GM18868 (cell line): Measurements from ENCODE around the gene CADM2.
"Not testable (repeated sequence)": the region's sequence is repeated elsewhere in the genome, so short reads cannot be mapped to it uniquely, and the experiment has no call there.

Experiments used
- ATAC-seq: cut with Tn5 transposase; IDR thresholded peaks from one replicate; pipeline ENCODE4 v1.9.1; 2021; ENCODE audit warnings: mild to moderate bottlenecking, moderate library complexity; ENCODE audit not compliant: unreplicated experiment

Gene CADM2

GRCh38 chr3:84958495-84959469 is at the start of gene CADM2:
CADM2 (plus strand) TSS chr3:84958989.
- peak; percentile 93 for ATAC-seq

- not testable (repeated sequence) for ATAC-seq
These were observed 40.2 kb upstream of the CADM2 start for GRCh38 chr3:84918592-84918991.

DNA sequence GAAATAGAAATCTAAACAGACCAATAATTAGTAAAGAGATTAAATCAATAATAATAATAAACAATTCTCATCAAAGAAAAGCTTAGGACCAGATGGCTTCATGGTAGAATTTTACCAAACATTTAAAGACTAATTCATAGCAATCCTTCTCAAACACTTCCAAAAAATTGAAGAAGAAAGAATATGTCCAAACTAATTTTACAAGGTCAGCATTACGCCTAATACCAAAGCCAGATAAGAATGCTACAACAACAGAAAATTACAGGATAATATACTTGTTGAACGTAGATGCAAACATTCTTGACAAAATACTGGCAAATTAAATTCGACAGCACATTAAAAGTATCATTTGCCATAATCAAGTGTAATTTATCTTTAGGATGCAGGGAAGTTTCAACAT is 36.1 kb upstream of the CADM2 start:
- ATAC-seq = no peak

DNA sequence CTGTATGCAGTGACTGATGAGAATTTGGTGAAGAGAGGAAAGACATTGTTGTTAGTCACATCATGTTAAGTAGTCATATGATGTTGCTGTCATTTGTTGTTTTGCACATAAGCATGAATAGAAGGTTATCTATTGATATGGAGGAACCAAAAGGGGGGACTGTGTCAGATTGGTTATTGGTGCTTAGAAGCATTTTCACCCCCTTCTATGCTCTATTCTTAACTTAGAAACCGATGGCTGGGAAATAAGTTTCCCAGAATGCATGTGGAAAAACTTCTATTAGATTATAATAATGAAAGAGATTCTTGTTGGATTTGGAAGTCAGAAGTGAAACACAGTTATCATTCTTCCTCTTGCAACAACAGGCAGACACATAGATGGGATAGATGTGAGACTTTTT is 33.2 kb upstream of the CADM2 start:
- ATAC-seq = no peak

GRCh38 chr3:84943379-84943778 is 15.4 kb upstream of the CADM2 start:
- no peak for ATAC-seq

DNA sequence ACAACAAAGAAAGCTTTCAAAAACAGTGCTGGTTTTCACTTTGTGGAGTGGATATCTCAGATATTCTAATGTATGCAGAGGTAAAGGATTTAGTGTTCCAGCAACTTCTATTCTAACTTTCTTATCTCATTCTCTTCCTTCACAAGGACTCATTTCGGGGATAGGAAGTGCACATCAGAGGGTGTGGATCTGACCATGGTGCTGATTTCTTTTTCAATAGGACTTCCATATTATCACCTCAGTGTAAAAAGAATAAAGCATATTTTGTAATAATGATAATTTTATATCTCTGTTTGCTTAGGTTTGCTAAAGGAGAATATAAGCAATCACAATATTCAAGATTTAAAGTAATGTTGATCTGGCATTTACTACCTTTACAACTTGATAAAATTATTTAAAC is 12.5 kb upstream of the CADM2 start:
- ATAC-seq = no peak

DNA sequence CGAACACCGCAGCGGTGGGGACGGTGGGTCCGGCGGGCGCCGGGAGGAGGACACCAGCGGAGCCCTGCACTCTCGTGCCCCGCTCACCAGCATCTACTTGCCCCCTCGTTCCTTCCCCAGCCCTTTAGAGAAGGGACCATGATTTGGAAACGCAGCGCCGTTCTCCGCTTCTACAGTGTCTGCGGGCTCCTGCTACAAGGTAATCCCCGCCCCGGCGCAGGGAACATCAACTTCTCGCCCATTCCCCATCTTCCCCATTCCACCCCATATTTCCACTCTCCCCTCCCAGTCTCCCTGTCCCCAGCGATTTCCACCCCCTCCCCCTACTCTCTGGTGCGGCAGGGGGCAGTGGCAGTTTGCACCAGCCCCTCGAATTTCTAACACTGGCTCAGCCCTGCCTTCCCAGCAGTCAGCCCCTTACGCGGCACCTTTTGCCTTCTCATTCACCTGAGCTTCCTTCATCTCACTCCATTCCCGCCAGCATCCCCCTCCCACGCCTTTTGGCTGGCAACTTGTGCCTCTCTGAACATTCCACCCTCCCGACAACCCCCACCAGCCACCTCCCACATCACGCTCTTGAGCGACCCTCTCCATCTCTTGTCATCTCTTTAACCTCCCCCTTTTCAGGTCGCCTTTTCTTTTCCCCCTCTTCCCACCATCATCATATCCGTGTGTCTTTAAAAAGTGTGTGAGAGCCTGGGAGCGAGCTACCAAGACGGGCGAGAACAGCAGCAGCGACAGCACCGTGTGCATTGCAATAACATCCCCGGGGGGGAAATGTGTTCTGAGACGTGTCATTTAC is 882 bp downstream of the CADM2 start:
- ATAC-seq = no peak

DNA sequence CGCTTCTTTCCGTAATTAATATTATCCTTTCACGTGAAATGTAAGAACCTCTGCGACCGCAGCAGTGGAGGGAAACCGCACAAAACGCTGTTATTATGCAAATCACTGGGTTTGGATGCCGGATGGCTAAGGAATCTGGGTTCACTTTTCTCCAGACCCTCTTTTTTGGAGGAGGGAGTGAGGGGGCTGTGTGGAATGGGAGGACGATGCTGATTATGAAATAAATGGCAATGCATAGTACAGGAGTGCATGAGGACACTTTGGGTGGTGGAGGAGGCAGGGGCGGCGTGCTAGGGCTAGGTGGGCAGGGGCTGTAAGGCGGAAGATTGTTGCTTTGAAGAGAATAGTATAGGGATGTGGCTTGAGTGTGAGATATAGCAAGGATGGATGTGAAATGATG is 1.8 kb downstream of the CADM2 start:
- ATAC-seq = no peak

GRCh38 chr3:84961011-84961410 is 2.2 kb downstream of the CADM2 start:
- no peak for ATAC-seq

DNA sequence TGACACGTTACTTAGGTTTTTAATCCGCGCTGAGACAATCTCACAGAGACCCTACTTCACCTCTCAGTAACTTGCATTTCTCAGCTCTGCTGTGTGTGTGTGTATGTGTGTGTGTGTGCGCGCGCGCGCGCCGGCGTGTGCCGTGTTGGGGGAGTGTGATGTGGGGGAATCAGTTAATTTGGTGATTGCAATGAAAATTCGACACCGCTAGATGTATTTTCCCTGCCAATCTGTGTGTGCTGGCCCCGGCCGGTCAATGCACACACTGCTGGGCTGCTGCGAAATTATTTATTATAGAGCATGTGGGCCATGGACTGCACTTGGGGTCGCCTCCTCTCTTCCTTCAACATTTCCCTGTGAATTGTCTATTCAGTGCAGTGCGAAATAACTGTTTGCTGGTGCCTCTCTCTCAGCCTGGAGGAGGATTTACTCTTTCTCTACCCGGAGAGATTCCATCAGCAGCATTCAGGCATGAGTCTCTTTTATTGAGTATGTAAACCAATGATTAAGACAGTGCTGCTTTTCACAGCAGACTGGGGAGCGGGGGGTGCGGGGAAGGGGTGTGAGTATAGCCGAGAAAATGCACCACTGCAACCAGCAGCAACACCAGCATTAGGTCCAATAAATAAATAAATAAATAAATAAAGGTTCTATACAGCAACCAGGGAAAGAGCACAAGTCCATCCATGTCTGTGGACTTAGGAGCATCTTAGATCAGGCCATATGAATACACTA is 2.9 kb downstream of the CADM2 start:
- ATAC-seq = no peak

GRCh38 chr3:84962415-84962814 is 3.6 kb downstream of the CADM2 start:
- no peak for ATAC-seq

DNA sequence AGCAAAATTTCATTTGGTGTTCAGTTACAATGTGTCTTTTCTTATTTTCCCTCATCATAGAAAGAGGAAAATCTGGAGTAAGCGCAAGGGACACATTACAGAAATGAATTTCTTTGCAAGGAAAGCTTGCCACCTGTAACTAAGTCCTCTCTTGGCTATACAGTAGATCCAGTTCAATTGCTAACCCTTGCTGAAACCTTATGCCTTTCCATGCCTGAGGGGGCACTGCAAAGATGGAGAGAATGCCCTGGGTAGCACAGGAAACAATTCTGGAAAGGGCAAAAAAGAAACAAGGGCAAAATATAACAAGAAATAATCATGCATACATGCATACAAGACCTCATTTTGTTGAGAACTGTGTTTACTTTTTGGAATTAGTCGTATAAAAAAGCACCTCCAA is 4.3 kb downstream of the CADM2 start:
- no peak for ATAC-seq

- ATAC-seq = no peak
These were observed 6.4 kb downstream of the CADM2 start for GRCh38 chr3:84965141-84965540.

- ATAC-seq = no peak
These were observed 9.2 kb downstream of the CADM2 start for GRCh38 chr3:84967767-84968581.

DNA sequence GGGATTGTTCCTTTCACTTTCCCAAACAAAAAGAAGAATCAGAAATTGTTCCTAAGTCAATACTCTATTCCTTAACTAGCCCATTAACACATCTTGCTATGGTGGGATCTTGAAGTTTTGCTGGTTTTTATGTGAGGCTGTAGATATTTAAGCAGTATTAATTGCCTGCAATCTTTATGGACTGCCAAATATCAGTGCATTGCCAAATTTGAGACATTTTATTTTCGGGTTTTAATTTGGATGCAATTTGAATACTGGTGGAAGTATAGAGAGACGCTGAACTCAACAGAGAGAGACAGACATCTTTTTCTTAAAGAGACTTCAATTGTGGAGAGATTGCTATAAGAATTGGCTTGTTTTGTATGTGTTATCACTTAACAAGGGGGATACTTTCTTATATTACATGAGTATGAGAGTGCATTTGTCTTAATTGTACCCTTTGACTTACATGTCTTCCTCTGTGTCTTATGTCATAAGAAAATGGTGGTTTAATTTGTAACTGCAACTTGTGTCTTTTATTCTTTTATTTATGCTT is 10.0 kb downstream of the CADM2 start:
- no peak for ATAC-seq

DNA sequence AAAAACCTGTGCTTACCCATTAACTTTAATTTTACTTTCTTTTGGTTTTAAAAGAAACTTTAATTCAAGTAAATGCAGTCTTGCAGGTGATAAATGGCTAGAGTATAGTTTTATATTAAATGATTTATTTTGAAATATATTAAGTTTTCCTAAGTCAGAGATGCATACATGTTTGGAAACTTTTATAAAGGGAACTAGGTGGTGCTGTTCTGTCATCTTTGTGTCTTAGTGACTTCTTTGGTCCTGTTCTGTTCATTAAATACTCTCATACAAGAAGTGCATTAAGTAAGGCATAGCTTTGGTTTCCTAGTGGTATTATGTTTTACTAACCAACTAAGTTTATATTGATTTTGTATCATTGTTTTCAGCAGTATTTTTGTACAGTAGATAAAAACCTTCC is 15.6 kb downstream of the CADM2 start:
- no peak for ATAC-seq

DNA sequence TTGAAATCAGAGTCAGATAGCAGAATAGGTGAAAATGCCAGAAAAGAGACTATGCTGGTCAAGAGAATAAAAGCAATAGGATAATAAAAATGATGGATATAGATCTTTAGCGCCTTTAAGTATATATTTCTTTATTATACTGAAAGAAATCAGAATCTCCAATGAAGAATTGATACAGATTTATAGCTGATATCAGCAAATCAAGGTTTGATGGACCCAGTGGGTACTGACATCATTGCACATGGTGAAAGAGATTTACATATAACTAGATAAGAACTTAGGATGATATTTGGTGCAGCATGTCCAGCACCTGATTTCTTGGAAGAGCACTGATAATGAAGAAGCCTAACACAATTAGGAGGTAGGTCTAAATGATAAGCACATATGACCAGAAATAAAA is 18.2 kb downstream of the CADM2 start:
- ATAC-seq = no peak

GRCh38 chr3:84978843-84979242 is 20.1 kb downstream of the CADM2 start:
- ATAC-seq = no peak

DNA sequence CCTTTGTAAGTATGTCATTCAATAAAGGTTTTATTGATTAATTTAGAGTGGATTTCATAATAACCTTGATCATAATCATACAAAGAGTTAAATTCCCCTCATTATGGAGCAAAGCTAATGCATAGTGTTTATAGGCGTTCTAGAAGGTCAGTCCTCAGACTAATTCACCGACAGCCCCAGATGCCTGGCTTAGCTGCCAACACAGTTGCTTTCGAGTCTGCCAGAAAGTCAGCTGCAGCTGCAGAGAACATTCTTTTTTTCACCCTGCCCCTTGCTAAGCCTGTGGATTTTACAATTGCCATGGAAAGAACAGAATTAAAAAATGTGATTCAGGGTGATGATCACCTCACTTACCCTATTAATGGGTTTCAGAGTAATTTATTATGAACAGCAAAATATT is 21.2 kb downstream of the CADM2 start:
- ATAC-seq = no peak

- ATAC-seq = no peak
These were observed 21.7 kb downstream of the CADM2 start for GRCh38 chr3:84980456-84980855.
